HL-60 (cell line): ENCODE results near the gene WDR27.

Experiments used
- CTCF ChIP-seq: IDR thresholded peaks from one replicate; pipeline ENCODE4 v1.5.1; 2011; ENCODE audit warnings: low read length, control low read depth, inconsistent platforms; ENCODE audit not compliant: insufficient read depth
- GABPA ChIP-seq: IDR thresholded peaks from 2 replicates; pipeline ENCODE4 v1.6.1; 2012; ENCODE audit warnings: low read depth
- POLR2AphosphoS5 ChIP-seq: IDR thresholded peaks from 2 replicates; pipeline ENCODE4 v1.6.1; 2012; ENCODE audit warnings: low read depth
- REST ChIP-seq: IDR thresholded peaks from 2 replicates; pipeline ENCODE4 v1.6.1; 2012; ENCODE audit warnings: low read depth; ENCODE audit not compliant: insufficient replicate concordance
- SPI1 ChIP-seq: IDR thresholded peaks from 2 replicates; pipeline ENCODE4 v1.6.1; 2012; ENCODE audit warnings: low read depth, mild to moderate bottlenecking, borderline replicate concordance

GRCh38 chr6:169689287-169689686, 12.5 kb downstream of the WDR27 start:
- TF ChIP-seq POLR2AphosphoS5: no peak
- TF ChIP-seq CTCF: no peak
- no peak for TF ChIP-seq REST
- TF ChIP-seq SPI1: no peak
- no peak for TF ChIP-seq GABPA
